GM12873 (cell line): ENCODE results near the gene OLIG1.

ENCODE experiments used
- CTCF ChIP-seq: IDR thresholded peaks from 2 replicates; pipeline ENCODE4 v1.5.1; 2012; ENCODE audit warnings: low read depth, mild to moderate bottlenecking, moderate library complexity, low read length, control low read depth; ENCODE audit not compliant: insufficient read depth; ENCODE audit errors: missing control alignments

The OLIG1 gene

DNA sequence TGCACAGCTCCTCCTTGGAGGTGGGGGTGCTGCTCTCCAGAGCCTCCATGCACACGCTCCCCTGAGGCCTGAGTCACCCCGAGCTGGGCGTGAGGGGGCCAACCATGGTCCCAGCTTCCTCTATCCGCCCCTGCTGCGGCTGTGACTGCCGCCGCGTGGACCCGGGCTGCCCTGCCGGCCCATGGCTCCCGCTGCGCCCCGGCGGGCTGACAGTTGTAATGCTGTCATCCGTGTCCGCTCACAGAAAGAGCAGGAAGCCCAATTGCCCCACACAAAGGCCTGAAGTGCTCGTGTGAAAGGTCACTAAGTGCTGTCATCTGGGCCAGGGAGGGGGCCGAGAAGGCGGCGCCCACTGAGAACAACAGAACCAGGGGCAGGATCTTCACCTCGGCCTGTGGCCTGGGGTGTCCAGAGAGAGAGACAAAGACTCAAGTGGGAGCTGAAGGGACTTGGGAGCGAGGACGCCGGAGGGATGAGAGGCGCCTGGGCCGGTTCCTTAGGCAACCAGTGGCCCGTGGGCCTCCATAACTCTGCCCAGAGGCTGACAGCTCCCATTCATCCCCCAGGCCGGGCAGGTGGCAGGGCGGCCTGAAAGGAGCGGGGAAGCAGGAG, 31.5 kb downstream of the OLIG1 start:
- TF ChIP-seq CTCF: peak; percentile 6

GRCh38 chr21:33105088-33105487, 35.1 kb downstream of the OLIG1 start:
- TF ChIP-seq CTCF: no peak

GRCh38 chr21:33108228-33108627, 38.3 kb downstream of the OLIG1 start:
- TF ChIP-seq CTCF: no peak

DNA sequence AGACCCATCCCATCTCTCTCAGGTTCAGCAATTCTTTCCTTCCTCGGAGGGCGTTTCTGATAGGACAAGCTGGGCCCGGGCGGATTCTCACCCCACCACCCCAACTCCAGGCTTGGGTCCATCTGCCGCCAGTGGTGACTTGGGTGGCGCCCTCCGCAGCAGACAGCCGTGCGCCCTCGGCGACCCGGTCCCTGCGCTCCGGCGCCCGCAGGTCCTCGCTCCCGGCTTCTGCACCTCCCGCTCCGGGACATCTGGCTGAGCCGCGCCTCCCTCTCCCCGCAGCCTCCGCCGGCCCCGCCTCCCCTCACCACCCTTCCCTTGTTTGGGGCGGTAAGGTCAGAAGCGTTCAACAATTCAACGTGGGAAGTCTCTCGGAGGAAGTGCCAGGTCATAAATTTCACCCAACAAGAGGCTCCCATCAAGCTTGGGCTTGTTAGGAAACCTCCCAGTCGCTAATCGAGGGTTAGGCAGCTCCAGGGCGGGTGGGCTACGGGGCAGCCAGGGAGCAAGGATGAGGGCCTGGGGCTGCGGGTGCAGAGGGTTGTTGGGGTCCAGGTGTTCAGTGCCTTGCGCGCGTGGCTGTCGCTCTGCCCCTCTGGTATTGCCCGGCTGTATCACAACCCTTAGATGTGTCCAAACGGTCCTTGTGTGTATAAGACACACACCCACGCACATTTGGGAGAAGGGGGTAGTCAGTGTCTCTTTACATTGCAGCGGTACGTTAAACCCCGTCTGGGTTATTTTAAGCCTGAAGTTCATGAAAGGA, 39.8 kb downstream of the OLIG1 start:
- TF ChIP-seq CTCF: no peak

DNA sequence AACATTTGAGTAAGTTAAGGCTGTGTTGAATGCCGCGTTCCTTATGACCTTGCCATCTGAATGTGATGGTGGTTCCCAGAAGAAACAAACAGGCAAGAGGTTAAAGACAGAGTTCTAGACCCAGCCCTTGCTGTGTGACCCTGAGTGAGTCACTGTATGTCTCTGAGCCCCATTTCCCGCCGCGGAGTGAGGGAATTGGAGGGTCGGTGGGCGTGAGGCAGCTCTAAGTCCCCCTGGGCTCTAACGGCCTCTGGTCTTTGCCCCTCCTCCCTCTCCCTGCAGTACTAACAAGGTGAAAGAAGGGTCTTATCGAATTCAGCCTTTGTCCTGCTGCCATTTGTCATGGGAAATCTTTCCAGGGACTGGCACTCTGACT, 40.4 kb downstream of the OLIG1 start:
- no peak for TF ChIP-seq CTCF

DNA sequence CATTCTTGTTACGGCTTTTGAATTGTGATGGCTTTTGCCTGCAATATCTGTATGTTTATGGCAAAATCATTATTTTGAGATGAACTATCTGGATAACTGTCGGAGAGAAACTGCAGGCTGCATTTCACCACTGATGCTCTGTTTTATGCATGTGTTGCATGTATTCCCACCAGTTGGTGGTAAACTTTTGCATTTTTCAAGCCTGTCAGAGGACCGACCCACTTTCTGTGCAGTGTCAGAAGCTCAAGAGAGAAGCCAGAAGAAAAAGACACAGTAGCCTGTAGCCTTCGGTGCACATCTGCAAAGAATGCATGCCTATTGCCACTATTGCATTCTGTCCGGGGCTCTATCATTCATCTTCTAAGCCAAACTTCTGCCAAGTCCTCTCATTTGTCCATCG, 41.6 kb downstream of the OLIG1 start:
- TF ChIP-seq CTCF: no peak

- no peak for TF ChIP-seq CTCF
Measured at GRCh38 chr21:33112151-33112550, 42.2 kb downstream of the OLIG1 start.
